B cell (primary cell): ENCODE results near the gene RAB5B. TPM values are rescaled to one million over a fixed set of nuclear protein-coding genes. Genes with fewer than 3 reads are reported as not detected.

Source experiments
- ATAC-seq: fragments of 200-7000 bp; cut with Tn5 transposase; one replicate; pipeline ENCODE4 v1.10.0; 2021; ENCODE audit warnings: low read depth, mild to moderate bottlenecking, moderate number of reproducible peaks, moderate library complexity
- CTCF ChIA-PET: fragments of 350-600 bp; sonication (Branson Sonifier 250); formaldehyde crosslinking; loops from one replicate; lab custom pipeline; 2021; ENCODE audit warnings: antibody characterized with exemption, inconsistent platforms; lab: Charles Lee
- POLR2A ChIA-PET: fragments of 350-600 bp; sonication (Branson Sonifier 250); formaldehyde crosslinking; loops from one replicate; lab custom pipeline; 2021; ENCODE audit warnings: antibody characterized with exemption; lab: Charles Lee
- DNase-seq: peaks from one replicate; pipeline ENCODE4 v3.0.0; 2013
- H2AFZ ChIP-seq: 2 replicates; pipeline ENCODE4 v1.6.1; 2012; ENCODE audit warnings: mild to moderate bottlenecking, low read depth, low read length; ENCODE audit not compliant: insufficient read depth, poor library complexity, severe bottlenecking
- H3K27ac ChIP-seq, 2 donors: 1 replicate in 1 of 2; 2 replicates in 1 of 2; pipeline ENCODE4 v1.5.1; 2012 to 2013; ENCODE audit warnings: low read length in 2 of 2, mild to moderate bottlenecking in 2 of 2, moderate library complexity in 1 of 2
- H3K27me3 ChIP-seq, 4 experiments: fragments of 200-600 bp in 1 of 4; sonication (generic) in 1 of 4; replicated peaks in 1 of 4; 1 replicate in 2 of 4; 2 replicates in 2 of 4; pipeline versions ENCODE4 v1.6.1 to v1.7.0; 2013 to 2016; ENCODE audit warnings: low read length in 3 of 4, mild to moderate bottlenecking in 2 of 4, mixed read lengths in 1 of 4, moderate library complexity in 1 of 4; ENCODE audit not compliant: insufficient read depth in 4 of 4, control insufficient read depth in 3 of 4; ENCODE audit errors: control extremely low read depth in 1 of 4
- H3K36me3 ChIP-seq, 2 experiments: replicated peaks in 1 of 2; 1 replicate in 1 of 2; 2 replicates in 1 of 2; pipeline versions ENCODE4 v1.6.1 to v1.7.1; 2013; ENCODE audit warnings: low read length in 1 of 2; ENCODE audit not compliant: insufficient read depth in 2 of 2, control insufficient read depth in 1 of 2; ENCODE audit errors: control extremely low read depth in 1 of 2, extremely low read depth in 1 of 2
- H3K4me1 ChIP-seq, 2 donors: fragments of 200-600 bp in 1 of 2; sonication (generic) in 1 of 2; 1 replicate in 1 of 2; 2 replicates in 1 of 2; pipeline versions ENCODE4 v1.5.1 to v1.6.1; 2013 to 2017; ENCODE audit warnings: low read length in 2 of 2; ENCODE audit not compliant: control insufficient read depth in 2 of 2, insufficient read depth in 2 of 2
- H3K4me2 ChIP-seq: replicated peaks from 2 replicates; pipeline ENCODE3; 2012; ENCODE audit warnings: mild to moderate bottlenecking, low read depth, low read length; ENCODE audit not compliant: poor library complexity, severe bottlenecking
- H3K4me3 ChIP-seq, 5 experiments: fragments of 200-600 bp in 1 of 5; sonication (generic) in 1 of 5; 1 replicate in 3 of 5; 2 replicates in 2 of 5; pipeline versions ENCODE4 v1.5.1 to v1.7.0; 2011 to 2016; ENCODE audit warnings: low read length in 4 of 5, mild to moderate bottlenecking in 4 of 5, low read depth in 2 of 5, control low read depth in 1 of 5, moderate library complexity in 1 of 5; ENCODE audit not compliant: insufficient read depth in 1 of 5; ENCODE audit errors: control extremely low read depth in 1 of 5, extremely low read depth in 1 of 5
- H3K79me2 ChIP-seq: fragments of 200-600 bp; sonication (generic); one replicate; pipeline ENCODE4 v1.6.0; 2016; ENCODE audit warnings: low read length; ENCODE audit not compliant: control insufficient read depth, insufficient read depth
- H3K9ac ChIP-seq: fragments of 200-600 bp; sonication (generic); 2 replicates; pipeline ENCODE4 v1.6.1; 2017; ENCODE audit warnings: mild to moderate bottlenecking, low read length, moderate library complexity
- H3K9me3 ChIP-seq, 3 donors: one replicate each; pipeline versions ENCODE4 v1.6.1 to v1.7.1; 2013; ENCODE audit warnings: low read length in 2 of 3; ENCODE audit not compliant: control insufficient read depth in 2 of 3, insufficient read depth in 1 of 3; ENCODE audit errors: control extremely low read depth in 1 of 3
- H4K20me1 ChIP-seq: 2 replicates; pipeline ENCODE4 v1.6.0; 2012; ENCODE audit warnings: mild to moderate bottlenecking, low read length; ENCODE audit not compliant: insufficient read depth, control insufficient read depth, poor library complexity, severe bottlenecking
- H3K27ac Mint-ChIP-seq: one replicate; pipeline ENCODE4 v1.8.0; 2021; ENCODE audit warnings: mixed read lengths
- H3K27me3 Mint-ChIP-seq: one replicate; pipeline ENCODE4 v1.8.0; 2021; ENCODE audit warnings: mixed read lengths
- H3K4me1 Mint-ChIP-seq: one replicate; pipeline ENCODE4 v1.8.0; 2021; ENCODE audit warnings: mixed read lengths
- H3K4me3 Mint-ChIP-seq: one replicate; pipeline ENCODE4 v1.8.0; 2021; ENCODE audit warnings: mixed read lengths
- H3K9me3 Mint-ChIP-seq: one replicate; pipeline ENCODE4 v1.8.0; 2022; ENCODE audit warnings: mixed read lengths; ENCODE audit not compliant: insufficient read depth
- CTCF ChIP-seq: fragments of 200-600 bp; IDR thresholded peaks from one replicate; pipeline ENCODE4 v1.8.0; 2022; ENCODE audit warnings: antibody characterized with exemption, mild to moderate bottlenecking
- EZH2 ChIP-seq: IDR thresholded peaks from 2 replicates; pipeline ENCODE4 v1.6.1; 2012; ENCODE audit warnings: borderline replicate concordance, low read depth, mild to moderate bottlenecking, moderate library complexity, low read length; ENCODE audit not compliant: insufficient read depth, poor library complexity, severe bottlenecking
- WGBS: methylation state at CpG from one replicate; pipeline ENCODE4 v1.1.5; 2013; ENCODE audit warnings: missing lambda C conversion rate; ENCODE audit not compliant: insufficient coverage; 5-methylcytosine and 5-hydroxymethylcytosine counted together
- intact Hi-C: fragments of 100-400 bp; cut with micrococcal nuclease; formaldehyde crosslinking; loops from one replicate; pipeline ENCODE4 v1.10.0; 2022
- polyA plus RNA-seq: library from polyadenylated mRNA; depleted of rRNA; stranded (reverse); fragments of >200 nt; gene quantifications from 2 replicates; pipeline ENCODE4 v1.2.3, GENCODE V29; 2012
- total RNA-seq, 2 donors: library from RNA; stranded (reverse); fragments of 120-200 nt in 1 of 2; gene quantifications; 1 replicate in 1 of 2; 2 replicates in 1 of 2; pipeline versions ENCODE4 v1.2.3 to v1.2.4, GENCODE V29; 2013 to 2022

RAB5B gene
- total and polyA plus RNA-seq, 2 donors (not counting 1 experiment from before 2014, with no cell fraction given) = 42.1 to 111 TPM

DNA sequence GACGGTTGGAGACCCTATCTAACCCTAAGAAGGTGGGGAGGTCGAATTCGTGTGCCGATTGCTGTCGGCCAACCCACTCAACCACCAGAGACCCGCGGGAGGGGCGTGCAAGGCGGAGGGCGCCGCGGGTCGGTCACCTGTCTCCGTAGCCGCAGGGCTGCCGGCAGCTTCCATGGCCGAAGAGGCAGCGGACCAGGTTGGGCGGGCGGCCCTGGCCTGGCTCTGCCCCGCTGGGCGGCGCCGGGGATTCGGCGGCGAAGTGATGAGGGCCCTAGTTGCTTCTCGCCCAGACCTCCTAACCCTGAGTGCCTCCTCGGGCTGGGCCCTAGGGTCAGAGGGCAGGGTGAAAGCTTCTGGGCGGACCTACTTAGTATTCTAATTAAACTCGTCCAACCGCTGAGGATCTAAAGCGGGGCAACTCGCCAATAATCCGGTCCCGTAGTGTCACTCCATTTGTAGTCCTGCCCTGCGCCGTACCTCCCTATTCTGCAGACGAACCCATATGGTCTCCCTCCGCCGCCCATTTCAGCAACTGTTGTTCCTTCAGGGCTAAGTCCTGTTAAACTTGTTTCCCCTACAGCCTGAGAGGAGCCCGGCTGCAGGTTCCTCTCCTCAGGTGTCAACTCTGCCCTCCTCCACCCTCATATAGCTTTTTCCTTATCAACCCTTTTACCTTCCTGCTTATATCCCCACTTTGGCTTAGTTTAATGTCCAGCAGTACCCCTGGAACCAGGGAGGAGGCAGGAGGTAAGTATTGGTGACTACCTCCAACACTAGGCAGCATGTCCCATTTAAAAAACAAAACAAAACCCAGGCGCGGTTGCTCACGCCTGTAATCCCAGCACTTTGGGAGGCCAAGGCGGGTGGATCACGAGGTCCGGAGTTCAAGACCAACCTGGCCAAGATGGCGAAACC, 46.0 kb upstream of the RAB5B start, which contains the start of gene PYM1:
Gene PYM1, minus strand, starts transcription at position 307 of the 915 bp plus-strand sequence. Its CDS starts 133 bp downstream, at position 174.
- DNase-seq (peak; percentile 73), ATAC-seq (peak; percentile 29)
- Mint-ChIP-seq H3K4me3 (peak within 1 kb of the TSS; percentile 94), H3K9me3 (no peaks in the 10 kb centered on the region), H3K27me3 (no peaks in the 10 kb centered on the region), H3K4me1 (peaks cover 57% of the 10 kb centered on the region), H3K27ac (peak within 1 kb of the TSS; percentile 97)
- Histone ChIP-seq H3K27ac (peak within 1 kb of the TSS; percentile 67 to 92), H3K4me1 (peaks cover 36 to 49% of the 10 kb centered on the region in 2 donors), H3K9me3 (no peaks in the 10 kb centered on the region), H3K27me3 (no peaks in the 10 kb centered on the region), H3K36me3 (peaks cover 0 to 12% of the 10 kb centered on the region in 2 experiments), H3K9ac (peak within 1 kb of the TSS; percentile 98), H3K79me2 (peaks cover 50% of the 10 kb centered on the region), H3K4me3 (peak within 1 kb of the TSS; percentile 88 to 100 (median 98)), H3K4me2 (peak within 1 kb of the TSS; percentile 88), H4K20me1 (no peaks in the 10 kb centered on the region), H2AFZ (peak within 1 kb of the TSS; percentile 92)
- TF ChIP-seq EZH2 (no peak), CTCF (no peak)
- ChIA-PET CTCF (interaction anchor here (1.0 to 10.3 kb wide), 9 partner anchors 13 to 190 kb away, joined by 3 to 155 read pairs (median 9); partner anchors contain the start of genes DNAJC14, ORMDL2, RAB5B and SARNP), POLR2A (interaction anchor here (0.5 to 3.6 kb wide), 10 partner anchors 12 to 1184 kb away, joined by 3 to 25 read pairs (median 4); partner anchors contain the start of genes DNAJC14, ORMDL2, RAB5B and SARNP)
- WGBS = 8% methylated on average over 48 of the region's 49 CpGs
- intact Hi-C loops = loop anchor here (1.0 to 10.0 kb wide), 10 partner anchors 45 to 759 kb away; partner anchors contain the start of genes BLOC1S1, DNAJC14, PTGES3 and RPL41
